GM18502 (cell line): Measurements from ENCODE around the gene LDHAL6A.

Source experiments
- ATAC-seq: cut with Tn5 transposase; IDR thresholded peaks from one replicate; pipeline ENCODE4 v1.9.1; 2021; ENCODE audit warnings: mild to moderate bottlenecking; ENCODE audit not compliant: unreplicated experiment, poor library complexity

Gene LDHAL6A

GRCh38 chr11:18485913-18486528 is 30.4 kb downstream of the LDHAL6A start:
- no peak for ATAC-seq

DNA sequence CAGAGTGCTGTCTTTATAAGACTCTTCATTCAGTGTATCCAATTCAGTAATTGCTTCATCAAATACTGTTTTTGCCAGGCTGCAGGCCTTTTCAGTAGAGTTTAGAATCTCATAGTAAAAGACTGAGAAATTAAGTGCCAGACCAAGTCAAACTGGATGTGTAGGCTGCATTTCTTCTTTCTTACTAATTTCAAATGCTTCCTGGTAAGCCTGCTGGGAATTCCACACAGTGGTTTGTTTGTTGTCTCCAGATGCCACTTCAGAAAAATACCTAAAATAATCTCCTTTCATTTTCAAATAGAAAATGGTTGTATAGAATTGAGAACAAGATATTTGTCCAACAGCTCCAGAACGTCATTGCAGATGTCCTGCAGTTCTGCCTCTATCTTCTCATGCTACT is 34.7 kb downstream of the LDHAL6A start:
- no peak for ATAC-seq

DNA sequence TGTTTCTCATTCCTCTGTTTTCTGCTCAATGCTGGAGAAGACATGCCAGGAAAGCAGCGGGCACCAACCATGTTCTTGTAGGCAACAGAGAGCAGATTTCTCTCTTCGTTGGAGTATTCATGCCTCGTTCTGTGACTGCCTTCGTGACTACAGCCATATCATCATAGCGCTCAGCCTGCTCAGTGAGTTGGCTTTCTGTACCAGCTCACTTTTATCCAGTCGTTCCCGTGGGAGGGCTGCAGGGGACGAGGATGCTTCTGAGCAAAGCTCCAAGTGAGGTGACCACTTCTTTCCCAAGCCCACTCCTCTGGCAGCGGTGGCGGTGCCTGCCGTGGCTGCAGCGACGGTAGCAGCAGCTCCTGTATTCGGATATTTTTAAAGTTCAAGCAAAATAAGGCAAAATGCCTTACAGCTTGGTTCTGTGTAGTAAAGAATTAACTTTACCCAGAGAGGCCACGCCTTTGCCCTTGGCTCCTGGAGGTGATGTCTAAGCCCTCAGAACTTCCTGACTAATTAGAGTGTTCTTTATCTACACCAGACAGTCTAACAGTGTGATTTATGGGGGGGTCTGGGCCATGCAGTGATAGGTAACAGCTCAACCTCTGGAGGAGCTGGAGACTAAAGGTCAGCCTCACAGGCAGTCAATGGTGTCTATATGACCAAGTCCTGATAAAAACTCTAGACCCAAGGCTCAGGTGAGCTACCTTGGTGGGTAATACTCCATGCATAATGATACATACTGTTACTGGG is 35.3 kb downstream of the LDHAL6A start:
- ATAC-seq, result no peak

- ATAC-seq, result no peak
Measured at GRCh38 chr11:18491924-18492323, 36.3 kb downstream of the LDHAL6A start.

DNA sequence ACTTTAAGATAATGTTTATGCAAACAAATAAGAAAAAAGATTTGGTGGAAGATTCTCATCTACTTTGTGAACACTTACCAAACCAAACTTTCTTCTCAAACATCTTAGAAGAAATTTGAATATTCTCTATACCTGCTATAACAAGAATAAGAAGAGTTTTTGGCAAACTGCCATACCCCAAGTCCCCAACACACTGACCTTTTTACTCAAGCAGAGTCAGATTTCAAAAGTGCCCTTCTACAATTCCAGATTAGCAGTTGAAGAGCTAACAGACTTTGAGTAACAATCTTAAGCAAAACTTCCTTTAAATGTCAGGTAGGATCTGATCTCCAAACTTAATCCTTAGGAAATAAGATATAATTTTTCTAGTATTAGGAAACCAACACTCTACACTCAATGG is 37.2 kb downstream of the LDHAL6A start:
- ATAC-seq, result no peak

GRCh38 chr11:18493310-18493709 is 37.7 kb downstream of the LDHAL6A start:
- no peak for ATAC-seq

DNA sequence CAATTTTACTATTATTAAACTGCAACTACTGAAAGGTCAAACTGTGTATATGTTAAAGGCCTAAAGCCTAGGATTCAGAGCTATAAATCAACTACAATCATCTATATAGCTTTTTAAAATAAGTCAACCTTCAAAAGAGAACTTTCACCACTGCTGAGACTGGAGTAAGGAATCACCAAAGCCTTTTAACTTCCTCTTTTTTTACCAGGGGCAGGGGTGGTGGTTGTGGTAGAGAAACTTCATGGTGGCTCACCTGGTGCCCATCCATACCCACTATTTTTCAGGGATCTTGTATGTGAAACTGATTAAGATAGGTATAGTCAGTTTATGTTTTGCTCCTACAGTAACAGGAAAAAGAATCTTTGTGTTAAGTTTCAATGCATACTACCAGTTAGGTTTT is 39.6 kb downstream of the LDHAL6A start:
- no peak for ATAC-seq

- ATAC-seq, result no peak
Measured at GRCh38 chr11:18495703-18496102, 40.0 kb downstream of the LDHAL6A start.

DNA sequence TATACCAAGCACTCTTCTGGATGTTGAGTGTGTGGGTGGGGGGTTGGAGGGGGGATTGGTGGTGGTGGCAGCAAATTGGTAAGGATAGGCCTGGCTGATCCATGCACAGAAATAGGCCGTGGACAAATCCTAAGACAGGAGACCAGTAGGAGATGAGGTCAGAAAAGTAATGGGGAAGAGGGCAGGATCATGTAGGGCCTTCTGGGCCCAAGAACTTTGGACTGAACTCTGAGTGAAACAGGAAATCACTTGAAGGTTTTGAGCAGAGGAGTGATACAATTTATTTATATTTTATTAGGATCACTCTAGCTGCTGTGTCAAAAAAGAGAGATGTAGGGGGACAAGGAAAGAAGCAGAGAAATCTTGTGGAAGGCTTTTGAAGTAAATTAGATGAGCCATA is 42.4 kb downstream of the LDHAL6A start:
- ATAC-seq, result no peak

DNA sequence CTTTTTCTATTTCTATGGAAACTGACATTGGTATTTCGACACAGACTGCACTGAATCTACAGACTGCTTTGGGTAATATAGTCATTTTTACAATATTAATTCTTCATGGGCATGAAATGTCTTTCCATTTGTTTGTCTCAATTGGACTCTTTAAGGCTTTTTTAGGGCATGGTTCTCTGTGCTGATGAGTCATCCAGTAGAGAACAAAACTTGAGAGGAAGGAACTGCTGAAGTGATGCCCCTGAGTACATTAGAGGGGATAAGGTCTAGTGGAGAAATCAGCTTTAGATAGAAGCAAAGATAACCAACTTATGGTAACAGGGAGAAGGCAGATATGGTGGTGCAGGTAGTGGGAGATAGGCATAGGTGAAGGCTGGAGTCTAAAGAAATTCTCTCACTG is 46.0 kb downstream of the LDHAL6A start:
- ATAC-seq, result no peak

GRCh38 chr11:18502352-18502751 is 46.7 kb downstream of the LDHAL6A start:
- ATAC-seq, result no peak

DNA sequence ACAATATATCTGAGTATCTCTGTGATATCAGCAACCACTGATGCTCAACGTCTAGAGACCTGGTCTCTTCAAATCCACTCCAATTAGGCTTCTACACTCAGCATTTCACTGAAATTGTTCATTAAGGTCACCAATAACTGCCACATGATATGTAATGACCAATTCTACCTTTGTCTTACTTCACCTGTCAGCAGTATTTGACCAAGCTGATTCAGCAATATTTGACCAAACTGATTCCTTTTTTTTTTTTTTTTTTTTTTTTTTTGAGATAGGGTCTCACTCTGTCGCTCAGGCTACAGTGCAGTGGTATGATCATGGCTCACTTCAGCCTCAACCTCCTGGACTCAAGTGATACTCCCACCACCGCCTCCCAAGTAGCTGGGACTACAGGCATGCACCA is 65.5 kb downstream of the LDHAL6A start:
- no peak for ATAC-seq

GRCh38 chr11:18522388-18522787 is 66.7 kb downstream of the LDHAL6A start:
- ATAC-seq, result no peak

DNA sequence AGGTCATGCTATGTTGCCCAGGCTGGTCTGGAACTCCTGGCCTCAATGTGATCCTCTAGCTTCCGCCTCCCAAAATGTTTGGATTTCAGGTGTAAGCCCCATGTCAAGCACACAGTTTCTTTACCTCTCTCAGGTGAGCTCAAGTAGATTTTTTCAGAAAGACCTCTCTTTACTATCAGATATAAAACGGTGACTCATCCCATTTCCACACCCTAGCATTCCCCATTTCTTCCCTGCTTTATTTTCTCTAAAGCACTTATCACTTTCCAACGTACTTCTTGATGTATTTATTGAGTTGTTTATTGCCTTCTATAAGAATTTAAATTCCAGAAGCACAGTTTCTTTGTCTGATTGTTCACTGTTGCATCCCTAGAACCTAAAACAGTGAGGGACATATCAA is 67.4 kb downstream of the LDHAL6A start:
- ATAC-seq, result no peak

DNA sequence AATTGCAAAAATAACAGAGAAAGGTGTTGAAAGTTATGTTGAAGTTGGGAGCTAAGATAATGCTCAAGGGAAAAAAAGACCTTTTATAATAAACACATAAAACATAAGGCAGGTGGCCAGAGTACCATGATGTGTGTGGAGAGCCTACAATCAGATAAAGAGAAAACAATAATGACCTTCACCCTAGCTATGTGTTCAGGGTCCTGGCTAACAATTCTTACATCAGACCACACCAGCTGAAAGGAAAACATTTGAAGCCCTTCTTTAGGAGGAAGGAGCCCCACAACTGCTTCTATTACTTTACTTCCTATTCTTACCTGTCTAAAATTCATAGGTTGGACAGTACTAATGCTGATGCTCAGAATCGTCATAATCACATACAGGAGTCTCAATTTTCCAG is 68.6 kb downstream of the LDHAL6A start:
- ATAC-seq, result no peak

GRCh38 chr11:18526130-18526520 is 70.5 kb downstream of the LDHAL6A start:
- no peak for ATAC-seq

DNA sequence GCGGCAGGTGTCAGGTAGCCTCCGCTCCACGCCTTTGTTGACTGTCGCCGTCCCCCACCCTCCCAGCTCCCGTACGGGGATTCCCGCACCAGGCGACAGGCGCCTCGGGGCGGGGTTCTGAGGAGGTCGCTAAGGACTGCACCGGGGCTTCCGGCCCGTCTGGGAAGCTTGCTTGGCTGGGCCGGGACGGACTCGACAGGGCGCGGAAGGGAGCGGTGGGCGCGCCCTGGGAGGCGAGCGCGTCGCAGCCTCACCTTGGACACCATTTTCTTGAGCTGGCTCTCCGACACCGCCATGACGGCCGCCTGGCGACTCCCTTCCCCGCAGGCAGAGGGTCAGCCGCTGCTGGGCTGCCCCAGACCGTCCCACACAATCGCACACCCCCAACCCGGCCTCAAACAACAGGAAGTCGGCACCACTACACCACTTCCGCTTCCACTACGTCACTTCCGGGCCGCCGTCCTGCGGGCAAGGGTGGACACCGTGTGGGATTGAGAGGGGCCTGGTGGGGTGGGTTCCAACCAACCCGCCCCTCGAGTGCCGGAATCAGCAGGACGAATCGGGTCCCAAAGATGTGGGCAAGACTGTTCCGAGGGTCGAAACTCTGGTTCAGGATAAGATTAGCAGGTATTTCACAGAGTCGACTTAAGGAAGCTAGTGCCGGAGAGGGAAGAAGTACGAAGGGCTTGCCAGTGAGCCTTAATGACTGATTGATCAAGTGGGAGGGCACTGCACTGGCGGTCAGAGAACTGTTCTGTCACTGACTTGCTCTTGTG is 71.1 kb downstream of the LDHAL6A start, which contains the start of gene TSG101:
Gene TSG101, minus strand, starts transcription at position 422 of the 776 bp plus-strand sequence. Its CDS starts 126 bp downstream, at position 296.
- ATAC-seq, result peak; percentile 95

DNA sequence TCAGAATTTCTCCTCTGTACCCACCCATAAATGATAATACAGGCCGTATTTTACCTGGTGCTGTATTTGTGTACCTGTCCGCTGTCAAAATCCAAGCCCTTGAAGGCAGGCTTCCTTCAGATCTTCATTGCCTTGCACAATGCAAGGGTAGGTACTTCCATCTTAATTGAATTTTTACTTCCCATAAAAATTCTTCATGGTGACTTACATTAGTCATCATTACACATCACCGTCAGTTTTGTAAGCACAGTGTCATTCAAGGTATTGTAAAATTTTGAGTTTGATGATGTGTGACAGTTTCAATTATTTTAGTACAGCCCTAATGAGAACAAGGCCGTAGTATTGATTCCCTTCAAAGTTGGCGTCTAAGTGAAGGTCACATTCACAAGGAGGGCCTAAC is 71.9 kb downstream of the LDHAL6A start:
- ATAC-seq, result no peak
